CD14-positive monocyte (primary cell): ENCODE results near the gene POC1A. TPM values are rescaled to one million over a fixed set of nuclear protein-coding genes. Genes with fewer than 3 reads are reported as not detected.

ENCODE experiments used
- DNase-seq, 3 donors: peaks; one replicate each; pipeline ENCODE4 v3.0.0-alpha.2; 2011 to 2022
- H2AFZ ChIP-seq: 2 replicates; pipeline ENCODE4 v1.6.0; 2012; ENCODE audit warnings: mild to moderate bottlenecking, low read depth, low read length, inconsistent platforms; ENCODE audit not compliant: insufficient read depth, poor library complexity, severe bottlenecking
- H3K27ac ChIP-seq, 2 donors: 1 replicate in 1 of 2; 2 replicates in 1 of 2; pipeline ENCODE4 v1.5.1; 2012 to 2013; ENCODE audit warnings: low read length in 2 of 2, control low read depth in 1 of 2, inconsistent platforms in 1 of 2, low read depth in 1 of 2, mild to moderate bottlenecking in 1 of 2
- H3K27me3 ChIP-seq, 2 donors: one replicate each; pipeline versions ENCODE4 v1.6.0 to v1.6.1; 2011 to 2013; ENCODE audit warnings: low read length in 2 of 2; ENCODE audit not compliant: control insufficient read depth in 2 of 2, insufficient read depth in 2 of 2
- H3K36me3 ChIP-seq, 2 donors: replicated peaks in 1 of 2; 1 replicate in 1 of 2; 2 replicates in 1 of 2; pipeline versions ENCODE4 v1.5.1 to v1.6.1; 2012 to 2013; ENCODE audit warnings: low read length in 2 of 2, control low read depth in 1 of 2, inconsistent platforms in 1 of 2, mild to moderate bottlenecking in 1 of 2; ENCODE audit not compliant: insufficient read depth in 2 of 2, control insufficient read depth in 1 of 2
- H3K4me1 ChIP-seq, 2 donors: 1 replicate in 1 of 2; 2 replicates in 1 of 2; pipeline versions ENCODE4 v1.5.1 to v1.6.1; 2012 to 2013; ENCODE audit warnings: low read length in 2 of 2, control low read depth in 1 of 2, inconsistent platforms in 1 of 2, mild to moderate bottlenecking in 1 of 2, moderate library complexity in 1 of 2; ENCODE audit not compliant: insufficient read depth in 2 of 2, control insufficient read depth in 1 of 2
- H3K4me2 ChIP-seq: replicated peaks from 2 replicates; pipeline ENCODE3; 2012; ENCODE audit warnings: low read length, moderate library complexity, mild to moderate bottlenecking; ENCODE audit not compliant: poor library complexity, severe bottlenecking; ENCODE audit errors: extremely low read depth
- H3K4me3 ChIP-seq, 3 experiments: fragments of 200-600 bp in 1 of 3; sonication (generic) in 1 of 3; replicated peaks in 1 of 3; 1 replicate in 2 of 3; 2 replicates in 1 of 3; pipeline ENCODE4 v1.5.1; 2011 to 2013; ENCODE audit warnings: low read length in 3 of 3, mild to moderate bottlenecking in 3 of 3, control low read depth in 2 of 3, low read depth in 2 of 3, inconsistent platforms in 1 of 3, moderate library complexity in 1 of 3
- H3K79me2 ChIP-seq: 2 replicates; pipeline ENCODE4 v1.6.0; 2012; ENCODE audit warnings: mild to moderate bottlenecking, control low read depth, inconsistent platforms, low read length, moderate library complexity; ENCODE audit not compliant: insufficient read depth
- H3K9ac ChIP-seq: 2 replicates; pipeline ENCODE4 v1.6.0; 2017; ENCODE audit warnings: low read length, mild to moderate bottlenecking; ENCODE audit not compliant: insufficient read depth, poor library complexity, severe bottlenecking
- H3K9me3 ChIP-seq, 2 donors: replicated peaks in 1 of 2; 1 replicate in 1 of 2; 2 replicates in 1 of 2; pipeline versions ENCODE4 v1.5.1 to v1.6.1; 2012 to 2013; ENCODE audit warnings: low read length in 2 of 2, control low read depth in 1 of 2; ENCODE audit not compliant: control insufficient read depth in 1 of 2, insufficient read depth in 1 of 2
- H4K20me1 ChIP-seq: 2 replicates; pipeline ENCODE4 v1.6.0; 2012; ENCODE audit warnings: mild to moderate bottlenecking, low read length, control low read depth, moderate library complexity; ENCODE audit not compliant: insufficient read depth
- H3K27ac Mint-ChIP-seq, 7 donors: one replicate each; pipeline ENCODE4 v1.8.0; 2020; ENCODE audit warnings: mild to moderate bottlenecking in 7 of 7, mixed read lengths in 7 of 7, moderate library complexity in 6 of 7, inconsistent platforms in 2 of 7
- H3K27me3 Mint-ChIP-seq, 3 donors: one replicate each; pipeline ENCODE4 v1.8.0; 2021 to 2022; ENCODE audit warnings: low read depth in 3 of 3, mild to moderate bottlenecking in 3 of 3, mixed read lengths in 3 of 3, moderate library complexity in 3 of 3, inconsistent platforms in 1 of 3
- H3K36me3 Mint-ChIP-seq, 2 donors: one replicate each; pipeline ENCODE4 v1.8.0; 2020; ENCODE audit warnings: mixed read lengths in 2 of 2, inconsistent platforms in 1 of 2, mild to moderate bottlenecking in 1 of 2
- H3K4me1 Mint-ChIP-seq: one replicate; pipeline ENCODE4 v1.8.0; 2020; ENCODE audit warnings: mild to moderate bottlenecking, mixed read lengths
- H3K4me3 Mint-ChIP-seq, 2 donors: one replicate each; pipeline ENCODE4 v1.8.0; 2020; ENCODE audit warnings: mild to moderate bottlenecking in 2 of 2, mixed read lengths in 2 of 2, moderate library complexity in 1 of 2
- H3K9me3 Mint-ChIP-seq, 7 donors: one replicate each; pipeline ENCODE4 v1.8.0; 2020 to 2022; ENCODE audit warnings: mixed read lengths in 7 of 7, mild to moderate bottlenecking in 6 of 7, moderate library complexity in 6 of 7, inconsistent platforms in 2 of 7
- WGBS: methylation state at CpG from one replicate; pipeline ENCODE4 v1.1.5; 2013; ENCODE audit warnings: missing lambda C conversion rate; ENCODE audit not compliant: insufficient coverage; 5-methylcytosine and 5-hydroxymethylcytosine counted together
- intact Hi-C, 2 donors: fragments of 100-400 bp; cut with micrococcal nuclease; formaldehyde crosslinking; loops; one replicate each; pipeline versions ENCODE4 v1.15.0 to v1.15.1; 2023
- polyA plus RNA-seq, 3 donors: library from polyadenylated mRNA; depleted of rRNA in 1 of 3; unstranded in 2 of 3; stranded (reverse) in 1 of 3; fragments of 300-500 nt in 2 of 3; fragments of >200 nt in 1 of 3; fragmentation: Illumina TruSeq in 2 of 3; gene quantifications; 1 replicate in 2 of 3; 2 replicates in 1 of 3; pipeline ENCODE4 v1.2.3, GENCODE V29; 2012 to 2021
- TF ChIP-seq, protein P1 (sequence below): fragments of 200-600 bp; IDR thresholded peaks from one replicate; pipeline ENCODE4 v1.8.0; 2022; ENCODE audit warnings: antibody characterized with exemption, mild to moderate bottlenecking

POC1A gene
- polyA plus RNA-seq, 3 donors = 1.2 to 2.0 (median 1.5) TPM

DNA sequence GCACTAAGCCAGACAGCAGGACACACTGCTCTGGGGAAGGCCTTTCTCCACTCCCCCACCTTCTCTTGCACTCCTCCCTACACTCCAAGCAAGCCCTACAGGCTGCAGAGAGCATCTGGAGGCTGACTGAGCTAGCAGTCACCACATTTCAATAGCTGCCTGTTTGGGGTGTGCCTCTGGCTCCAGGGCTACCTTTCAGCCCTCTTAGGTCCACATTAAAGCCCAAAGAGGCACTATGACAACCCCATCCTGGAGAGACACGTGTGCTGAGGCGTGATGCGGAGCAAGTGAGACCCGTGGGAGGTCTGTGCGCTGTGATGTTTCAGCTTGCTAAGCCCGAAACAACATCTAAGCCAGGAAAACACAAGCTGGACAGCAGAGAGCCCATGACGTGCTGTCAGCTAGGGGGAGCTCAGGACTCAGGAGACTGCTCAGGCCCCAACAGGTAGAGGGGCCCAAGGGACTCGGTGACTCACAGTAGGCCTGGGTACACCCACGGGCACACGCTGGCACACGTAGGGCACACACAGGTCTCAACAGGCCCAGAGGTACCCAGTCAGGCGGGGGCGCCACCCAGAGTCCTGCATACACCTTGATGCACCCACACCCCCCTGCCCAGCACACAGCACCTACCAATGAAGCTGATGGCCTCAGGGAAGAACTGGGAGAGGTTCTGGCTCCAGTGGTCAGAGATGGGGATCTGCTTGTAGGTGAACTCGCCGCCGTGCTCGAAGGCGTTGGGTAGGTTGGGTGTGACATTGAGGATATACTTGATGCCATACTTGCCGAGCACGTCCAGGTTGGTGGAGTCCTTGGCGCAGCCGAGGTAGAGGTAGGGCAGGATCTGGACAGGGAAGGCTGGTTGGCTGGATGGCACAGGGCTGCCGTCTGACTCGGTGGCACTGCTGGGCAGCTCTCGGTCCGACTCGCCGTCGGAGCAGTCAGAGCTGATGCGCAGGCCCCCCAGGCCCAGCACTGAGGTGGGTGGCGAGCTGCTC lies 100.6 kb downstream of the POC1A start:
- H3K9ac ChIP-seq = peak overlapping the region; percentile 86
- Mint-ChIP-seq H3K27me3 (peaks cover 0 to 3% (median 1%) of the 10 kb centered on the region in 3 donors), H3K4me3 (peak overlapping the region; percentile 91), H3K27ac (peak overlapping the region; percentile 80 to 93 (median 88)), H3K9me3 (peaks cover 0 to 1% (median 0%) of the 10 kb centered on the region in 7 donors), H3K4me1 (peaks cover 50% of the 10 kb centered on the region), H3K36me3 (peaks cover 41 to 55% of the 10 kb centered on the region in 2 donors)
- H3K79me2 ChIP-seq = peaks cover 68% of the 10 kb centered on the region
- DNase-seq = no peak
- TF ChIP-seq, protein P1, sequence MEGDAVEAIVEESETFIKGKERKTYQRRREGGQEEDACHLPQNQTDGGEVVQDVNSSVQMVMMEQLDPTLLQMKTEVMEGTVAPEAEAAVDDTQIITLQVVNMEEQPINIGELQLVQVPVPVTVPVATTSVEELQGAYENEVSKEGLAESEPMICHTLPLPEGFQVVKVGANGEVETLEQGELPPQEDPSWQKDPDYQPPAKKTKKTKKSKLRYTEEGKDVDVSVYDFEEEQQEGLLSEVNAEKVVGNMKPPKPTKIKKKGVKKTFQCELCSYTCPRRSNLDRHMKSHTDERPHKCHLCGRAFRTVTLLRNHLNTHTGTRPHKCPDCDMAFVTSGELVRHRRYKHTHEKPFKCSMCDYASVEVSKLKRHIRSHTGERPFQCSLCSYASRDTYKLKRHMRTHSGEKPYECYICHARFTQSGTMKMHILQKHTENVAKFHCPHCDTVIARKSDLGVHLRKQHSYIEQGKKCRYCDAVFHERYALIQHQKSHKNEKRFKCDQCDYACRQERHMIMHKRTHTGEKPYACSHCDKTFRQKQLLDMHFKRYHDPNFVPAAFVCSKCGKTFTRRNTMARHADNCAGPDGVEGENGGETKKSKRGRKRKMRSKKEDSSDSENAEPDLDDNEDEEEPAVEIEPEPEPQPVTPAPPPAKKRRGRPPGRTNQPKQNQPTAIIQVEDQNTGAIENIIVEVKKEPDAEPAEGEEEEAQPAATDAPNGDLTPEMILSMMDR = no peak
- peak overlapping the region; percentile 60 for H2AFZ ChIP-seq
- H3K9me3 ChIP-seq = no peaks in the 10 kb centered on the region
- intact Hi-C loops = loop anchor here (5.0 kb wide), 2 partner anchors 51 to 56 kb away; partner anchors contain the start of gene RPL29 (in 1 of the 2)
- peaks cover 47 to 59% of the 10 kb centered on the region in 2 donors for H3K4me1 ChIP-seq
- WGBS = 82% methylated on average over 27 of the region's 31 CpGs
- peak overlapping the region; percentile 98 for H3K4me2 ChIP-seq
- peak overlapping the region; percentile 14 to 99 (median 94) for H3K4me3 ChIP-seq
- H3K27ac ChIP-seq = peak overlapping the region; percentile 70 to 79
- H4K20me1 ChIP-seq = peaks cover 72% of the 10 kb centered on the region
- H3K36me3 ChIP-seq = peaks cover 45 to 48% of the 10 kb centered on the region in 2 donors
- H3K27me3 ChIP-seq = no peaks in the 10 kb centered on the region

DNA sequence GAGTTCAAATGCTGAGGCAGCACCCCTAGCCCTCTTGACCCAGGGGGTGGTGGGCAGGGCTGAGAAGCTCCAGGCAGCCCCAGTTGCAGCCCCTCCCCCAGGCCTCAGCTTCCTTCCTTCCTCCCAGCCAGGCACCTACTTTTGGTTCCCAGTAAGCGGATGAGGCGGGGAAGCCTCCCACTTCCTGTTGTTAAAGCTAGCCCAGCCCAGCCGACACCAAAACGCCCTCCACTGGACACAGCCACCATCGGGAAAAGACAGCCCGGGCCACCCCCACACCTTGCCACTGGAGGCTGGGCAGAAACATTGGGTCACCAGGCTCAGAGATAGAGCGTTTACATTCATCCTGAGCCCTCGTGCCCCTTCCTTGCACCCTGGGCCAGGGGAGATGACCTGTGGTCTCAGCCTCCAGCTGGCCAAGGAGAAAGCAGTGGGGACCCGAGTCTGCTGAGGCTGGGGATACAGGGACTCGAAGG lies 101.4 kb downstream of the POC1A start:
- Mint-ChIP-seq H3K4me1 (peaks cover 50% of the 10 kb centered on the region), H3K27me3 (peaks cover 0 to 3% (median 1%) of the 10 kb centered on the region in 3 donors), H3K27ac (peak overlapping the region; percentile 80 to 93 (median 90)), H3K9me3 (peaks cover 0 to 1% (median 0%) of the 10 kb centered on the region in 7 donors), H3K4me3 (peak overlapping the region; percentile 91), H3K36me3 (peaks cover 47 to 61% of the 10 kb centered on the region in 2 donors)
- Histone ChIP-seq H3K4me3 (peak overlapping the region; percentile 14 to 99 (median 94)), H3K4me1 (peaks cover 44 to 55% of the 10 kb centered on the region in 2 donors), H3K4me2 (peak overlapping the region; percentile 98), H3K27me3 (no peaks in the 10 kb centered on the region), H3K9ac (peak overlapping the region; percentile 86), H3K79me2 (peaks cover 68% of the 10 kb centered on the region), H3K27ac (peak overlapping the region; percentile 70 to 79), H4K20me1 (peaks cover 79% of the 10 kb centered on the region), H2AFZ (peak overlapping the region; percentile 60), H3K9me3 (no peaks in the 10 kb centered on the region), H3K36me3 (peaks cover 47 to 55% of the 10 kb centered on the region in 2 donors)
- intact Hi-C loops = loop anchor here (5.0 kb wide), 2 partner anchors 51 to 56 kb away; partner anchors contain the start of gene RPL29 (in 1 of the 2)
- WGBS = 6% methylated on average over 10 of the region's 10 CpGs
- DNase-seq = peak; percentile 61 to 83 (median 75)
- TF ChIP-seq, protein P1 = no peak
